NCI-H187 treated with DMSO at 0.1 percent for 48 hours (cell line): ENCODE results near the gene C17orf107.
"Not testable (repeated sequence)": the region's sequence is repeated elsewhere in the genome, so short reads cannot be mapped to it uniquely, and the experiment has no call there.

Experiments used
- DNase-seq: peaks from one replicate; lab custom pipeline; 2025; lab: John Stamatoyannopoulos, UW

C17orf107 gene

DNA sequence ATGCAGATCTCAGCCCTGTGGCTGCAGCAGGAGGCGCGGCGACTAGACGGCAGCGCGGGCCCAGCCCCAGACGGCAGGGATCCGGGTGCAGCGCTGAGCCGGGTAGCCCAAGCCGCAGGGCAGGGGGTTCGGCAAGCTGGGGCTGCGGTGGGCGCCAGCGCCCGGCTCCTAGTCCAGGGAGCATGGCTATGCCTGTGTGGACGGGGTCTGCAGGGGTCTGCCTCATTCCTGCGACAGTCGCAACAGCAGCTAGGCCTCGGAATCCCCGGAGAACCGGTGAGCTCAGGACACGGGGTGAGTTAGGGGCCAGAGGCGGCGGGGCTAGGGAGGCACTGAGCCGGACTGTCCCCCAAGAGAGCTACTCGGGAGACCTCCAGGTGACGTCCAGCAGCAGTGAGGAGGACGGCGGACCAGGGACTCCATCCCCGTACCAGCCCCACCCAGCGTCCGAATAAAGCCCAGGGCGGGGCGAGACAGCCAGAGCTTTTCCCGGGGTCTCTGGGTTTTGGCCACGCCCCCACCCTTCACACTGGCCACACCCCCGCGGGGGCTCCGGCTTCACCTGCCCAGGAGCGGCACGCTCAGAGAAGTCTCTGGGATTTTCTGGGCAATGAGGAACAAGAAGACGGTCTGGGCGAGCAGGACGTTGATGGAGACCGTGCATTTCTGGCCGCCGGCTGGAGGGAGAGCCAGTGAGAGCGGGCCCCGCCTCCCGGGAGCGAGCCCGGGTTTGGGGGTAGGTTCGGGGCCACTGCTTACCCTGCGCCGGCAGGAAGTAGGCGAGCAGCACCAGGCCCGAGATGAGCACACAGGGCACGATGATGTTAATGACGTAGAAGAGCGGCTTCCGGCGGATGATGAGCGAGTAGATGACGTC, 1.1 kb downstream of the C17orf107 start:
- no peak for DNase-seq

DNA sequence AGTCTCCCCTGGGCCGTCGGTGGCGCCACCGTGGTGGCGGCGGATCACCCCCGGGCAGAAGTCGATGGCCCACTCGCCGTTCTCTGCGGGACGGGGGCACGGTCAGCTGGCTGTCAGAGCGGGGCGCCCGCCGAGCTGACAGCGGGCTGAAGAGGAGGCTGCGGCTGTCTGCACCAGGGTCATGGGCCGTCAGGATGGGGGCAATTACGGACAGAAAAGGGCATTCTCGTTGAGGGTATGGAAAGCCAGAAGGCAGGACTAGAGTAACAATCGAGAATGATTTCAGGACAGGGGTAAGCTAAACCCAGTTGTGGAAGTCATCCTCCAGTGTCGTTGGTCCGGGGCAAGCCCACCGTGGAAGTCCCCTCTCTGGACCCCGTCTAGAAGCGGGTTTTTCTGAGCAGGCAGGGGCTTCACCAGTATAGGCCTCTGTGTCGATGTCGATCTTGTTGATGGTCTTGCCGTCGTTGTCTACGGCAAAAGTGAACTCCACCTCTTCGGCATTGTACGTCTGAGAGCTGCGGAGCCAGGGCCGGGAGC, 1.8 kb downstream of the C17orf107 start:
- no peak for DNase-seq

- no peak for DNase-seq
Measured at GRCh38 chr17:4901648-4902344, 2.5 kb downstream of the C17orf107 start.

GRCh38 chr17:4902540-4902939, 3.2 kb downstream of the C17orf107 start:
- DNase-seq: no peak

DNA sequence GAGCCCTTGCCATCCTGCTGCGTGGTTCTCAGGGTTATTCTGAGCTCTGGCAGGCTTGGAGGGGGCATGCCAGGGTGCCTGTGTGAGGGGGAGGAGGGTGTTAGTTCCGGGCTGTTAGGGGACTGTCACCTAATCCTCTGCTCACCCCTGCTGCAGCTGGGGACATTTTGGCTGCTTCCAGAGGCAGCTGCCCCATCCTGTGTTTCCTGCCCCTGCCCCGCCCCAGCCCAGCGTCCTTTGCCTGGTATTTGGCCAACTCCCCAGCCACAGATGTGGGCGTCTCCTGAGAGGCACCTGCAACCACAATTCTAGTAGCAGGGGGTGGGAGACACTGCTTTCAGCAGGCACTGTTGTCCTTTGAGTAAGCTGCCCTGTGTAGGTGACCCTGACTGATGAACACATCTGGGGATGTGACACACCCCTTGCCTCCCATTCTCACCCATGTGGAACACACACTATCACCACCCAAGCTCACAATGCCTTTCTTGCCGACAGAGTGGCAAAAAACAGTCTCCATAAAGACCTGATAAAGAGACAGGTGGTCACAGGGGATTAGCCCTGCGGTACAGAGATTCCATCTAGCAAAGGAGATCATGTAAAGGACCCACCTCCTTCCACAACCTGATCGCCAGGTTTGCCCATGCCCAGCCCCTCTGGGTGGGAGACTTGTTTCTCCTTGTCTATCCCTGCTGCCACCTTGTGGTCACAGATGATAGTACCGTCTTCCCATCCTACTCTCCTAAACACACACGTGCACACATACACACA, 3.9 kb downstream of the C17orf107 start, which contains the start of gene CHRNE:
Gene CHRNE (minus strand): TSS at position 48 of the 768 bp plus-strand sequence. CDS start 35 bp downstream, at position 13.
- no peak for DNase-seq

GRCh38 chr17:4906642-4907041, 7.3 kb downstream of the C17orf107 start:
- not testable (repeated sequence) for DNase-seq

GRCh38 chr17:4908301-4908700, 9.0 kb downstream of the C17orf107 start:
- DNase-seq: no peak

DNA sequence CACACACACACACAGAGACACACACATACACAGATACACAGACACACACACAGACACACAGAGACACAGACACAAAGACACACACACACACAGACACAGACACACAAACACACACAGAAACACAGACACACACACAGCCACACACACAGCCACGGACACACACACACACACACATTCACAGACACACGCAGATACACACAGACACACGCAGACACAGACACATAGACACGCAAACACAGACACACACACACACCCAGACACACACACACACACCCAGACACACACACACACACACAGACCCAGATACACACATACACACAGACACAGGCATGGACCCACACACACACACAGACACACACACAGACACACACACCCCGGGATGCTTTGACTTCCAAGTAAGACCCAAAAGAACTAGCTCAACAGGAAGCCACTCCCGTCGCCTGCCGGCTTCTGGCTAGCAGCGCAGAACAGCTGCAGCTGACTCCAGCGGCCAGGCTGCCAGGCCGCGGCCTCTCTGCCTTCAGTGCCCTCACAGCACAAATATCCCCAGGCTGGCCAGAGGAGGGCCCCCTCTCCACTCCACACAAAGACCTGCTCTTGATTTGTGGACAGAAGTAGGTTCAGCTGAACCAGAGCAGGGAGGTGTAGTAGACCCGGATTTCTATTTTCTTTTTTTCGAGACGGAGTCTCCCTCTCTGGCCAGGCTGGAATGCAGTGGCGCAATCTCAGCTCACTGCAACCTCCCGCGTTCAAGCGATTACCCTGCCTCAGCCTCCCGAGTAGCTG, 9.6 kb downstream of the C17orf107 start:
- DNase-seq: no peak

- no peak for DNase-seq
Measured at GRCh38 chr17:4913994-4914393, 14.7 kb downstream of the C17orf107 start.

DNA sequence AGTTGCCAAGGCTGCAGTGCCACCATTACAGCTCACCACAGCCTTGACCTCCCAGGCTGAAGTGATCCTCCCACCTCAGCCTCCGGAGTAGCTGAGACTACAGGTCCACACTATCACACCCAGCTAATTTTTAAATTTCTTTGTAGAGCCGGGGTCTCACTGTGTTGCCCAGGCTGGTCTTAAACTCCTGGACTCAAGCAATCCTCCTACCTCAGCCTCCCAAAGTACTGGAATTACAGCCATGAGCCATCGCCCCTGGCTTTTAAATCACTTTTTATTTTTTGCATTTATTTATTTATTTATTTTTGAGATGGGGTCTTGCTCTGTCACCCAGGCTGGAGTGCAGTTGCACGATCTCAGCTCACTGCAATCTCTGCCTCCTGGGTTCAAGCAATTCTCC, 15.2 kb downstream of the C17orf107 start:
- DNase-seq: not testable (repeated sequence)

DNA sequence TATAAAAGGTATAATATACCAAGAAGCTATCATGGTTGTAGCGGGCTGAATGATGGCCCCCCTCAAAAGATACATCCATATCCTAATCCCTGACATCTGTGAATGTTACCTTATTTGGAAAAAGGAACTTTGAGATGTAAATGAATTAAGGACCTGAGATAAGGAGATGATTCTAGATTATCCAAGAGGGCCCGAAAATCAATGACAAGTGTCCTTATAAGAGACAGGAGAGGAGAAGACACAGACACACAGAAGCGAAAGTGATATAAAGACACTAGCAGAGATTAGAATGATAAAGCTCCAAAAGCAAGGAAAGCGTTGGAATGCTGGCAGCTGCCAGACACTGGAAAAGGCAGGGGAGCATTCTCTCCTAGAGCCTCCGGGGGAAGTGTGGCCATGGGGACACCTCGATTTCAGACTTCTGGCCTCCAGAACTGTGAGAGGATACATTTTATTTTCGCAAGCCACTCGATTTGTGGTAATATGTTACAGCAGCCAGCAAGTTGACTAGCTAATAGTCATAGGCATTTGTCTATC, 20.2 kb downstream of the C17orf107 start:
- no peak for DNase-seq

GRCh38 chr17:4920351-4921048, 21.2 kb downstream of the C17orf107 start:
- no peak for DNase-seq

GRCh38 chr17:4921320-4921719, 22.0 kb downstream of the C17orf107 start:
- no peak for DNase-seq

GRCh38 chr17:4926577-4927335, 27.4 kb downstream of the C17orf107 start:
- not testable (repeated sequence) for DNase-seq

- no peak for DNase-seq
Measured at GRCh38 chr17:4928881-4929280, 29.5 kb downstream of the C17orf107 start.

- no peak for DNase-seq
Measured at GRCh38 chr17:4931963-4932362, 32.6 kb downstream of the C17orf107 start, which contains the start of gene GP1BA. GP1BA (plus strand) TSS chr17:4932277; CDS start chr17:4932605, 328 bp downstream.

DNA sequence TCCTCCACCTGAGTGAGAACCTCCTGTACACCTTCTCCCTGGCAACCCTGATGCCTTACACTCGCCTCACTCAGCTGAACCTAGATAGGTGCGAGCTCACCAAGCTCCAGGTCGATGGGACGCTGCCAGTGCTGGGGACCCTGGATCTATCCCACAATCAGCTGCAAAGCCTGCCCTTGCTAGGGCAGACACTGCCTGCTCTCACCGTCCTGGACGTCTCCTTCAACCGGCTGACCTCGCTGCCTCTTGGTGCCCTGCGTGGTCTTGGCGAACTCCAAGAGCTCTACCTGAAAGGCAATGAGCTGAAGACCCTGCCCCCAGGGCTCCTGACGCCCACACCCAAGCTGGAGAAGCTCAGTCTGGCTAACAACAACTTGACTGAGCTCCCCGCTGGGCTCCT, 33.4 kb downstream of the C17orf107 start:
- DNase-seq: no peak

GRCh38 chr17:4933646-4934045, 34.3 kb downstream of the C17orf107 start:
- DNase-seq: no peak

- no peak for DNase-seq
Measured at GRCh38 chr17:4934173-4934979, 35.0 kb downstream of the C17orf107 start.
